GM18867 (cell line): Measurements from ENCODE around the gene CREB3L2.
"Not testable (repeated sequence)": the region's sequence is repeated elsewhere in the genome, so short reads cannot be mapped to it uniquely, and the experiment has no call there.

ENCODE experiments used
- ATAC-seq: cut with Tn5 transposase; IDR thresholded peaks from one replicate; pipeline ENCODE4 v1.9.1; 2021; ENCODE audit warnings: mild to moderate bottlenecking, moderate library complexity; ENCODE audit not compliant: unreplicated experiment

CREB3L2 gene

DNA sequence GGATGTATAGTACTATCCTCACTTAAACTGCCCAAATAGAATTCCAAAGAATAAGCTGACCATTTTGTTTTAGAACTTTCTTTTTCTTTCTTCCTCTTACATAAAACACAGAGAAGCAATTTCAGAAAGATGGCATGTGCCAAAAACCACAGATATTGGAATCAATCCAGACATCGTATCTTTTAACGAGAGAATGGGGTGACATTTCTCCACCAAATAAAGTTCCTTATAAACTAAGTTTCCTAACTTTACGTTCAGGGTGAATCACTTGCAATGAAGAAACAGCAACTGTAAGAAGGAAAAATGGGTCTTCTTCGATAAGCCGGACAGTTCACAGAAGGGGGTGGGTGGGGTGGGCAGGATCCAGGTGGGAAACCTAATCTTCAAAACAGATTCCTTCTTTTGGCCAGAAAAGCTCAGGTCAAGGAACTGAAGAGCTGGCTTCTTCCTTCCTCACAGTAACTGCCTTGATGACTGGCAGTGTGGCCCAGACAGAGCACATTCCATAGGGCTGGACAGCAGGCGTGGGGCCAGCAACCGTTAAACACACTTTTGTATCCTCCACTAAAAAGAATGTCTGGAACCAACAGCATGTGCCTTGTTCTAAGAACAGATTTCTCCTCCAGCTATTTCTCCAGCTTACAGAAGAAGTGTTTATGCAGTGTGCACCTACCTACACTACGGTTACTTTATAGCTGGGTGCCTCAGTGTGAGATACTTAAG, 31.5 kb downstream of the CREB3L2 start:
- no peak for ATAC-seq

DNA sequence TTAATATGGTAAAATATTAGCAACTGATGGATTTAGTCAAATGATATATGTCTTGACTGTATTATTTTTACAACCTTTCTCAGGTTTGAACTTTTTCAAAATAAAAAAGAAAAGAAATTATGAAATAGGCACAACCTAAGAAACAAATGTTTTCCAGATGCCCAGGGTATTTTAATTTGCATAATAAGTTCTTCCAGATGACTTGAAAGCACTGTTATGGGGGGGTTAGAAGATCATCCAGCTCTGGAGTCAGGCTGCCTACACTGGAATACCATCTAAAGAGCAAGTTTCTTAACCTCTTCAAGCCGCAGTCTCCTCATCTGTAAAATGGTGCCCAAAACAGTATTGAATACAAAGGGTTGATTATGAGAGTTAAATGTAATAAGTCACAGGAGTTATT, 32.1 kb downstream of the CREB3L2 start:
- ATAC-seq: no peak

DNA sequence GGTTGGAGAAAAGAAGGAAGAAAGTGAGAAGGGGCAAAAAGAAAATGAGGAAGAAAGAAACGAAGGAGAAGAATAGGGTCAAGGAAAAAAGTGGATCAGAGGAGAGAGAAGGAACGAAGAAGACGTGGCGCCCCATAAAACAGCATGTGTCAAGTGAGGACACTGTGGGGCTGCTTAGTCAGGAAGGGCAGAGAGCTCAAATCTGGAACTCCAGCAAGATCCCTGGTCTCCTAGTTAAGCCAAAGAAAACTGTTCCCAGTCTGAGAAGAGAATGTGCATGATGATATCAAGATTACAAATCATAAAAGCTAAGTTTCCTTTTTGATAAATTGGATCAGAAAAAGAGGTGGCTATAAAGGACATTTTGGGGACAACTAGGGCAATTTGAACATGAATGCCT, 33.0 kb downstream of the CREB3L2 start:
- no peak for ATAC-seq

DNA sequence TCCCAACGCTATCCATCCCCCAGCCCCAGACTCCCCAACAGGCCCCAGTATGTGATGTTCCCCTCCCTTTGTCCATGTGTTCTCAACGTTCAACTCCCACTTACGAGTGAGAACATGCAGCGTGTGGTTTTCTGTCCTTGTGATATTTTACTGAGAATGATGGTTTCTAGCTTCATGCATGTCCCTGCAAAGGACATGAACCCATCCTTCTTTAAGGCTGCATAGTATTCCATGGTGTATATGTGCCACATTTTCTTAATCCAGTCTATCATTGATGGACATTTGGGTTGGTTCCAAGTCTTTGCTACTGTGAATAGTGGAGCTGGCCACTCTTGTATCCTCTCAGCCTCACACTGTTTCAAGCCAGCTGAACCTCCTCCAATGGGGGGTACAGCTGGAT, 33.5 kb downstream of the CREB3L2 start:
- ATAC-seq: not testable (repeated sequence)

DNA sequence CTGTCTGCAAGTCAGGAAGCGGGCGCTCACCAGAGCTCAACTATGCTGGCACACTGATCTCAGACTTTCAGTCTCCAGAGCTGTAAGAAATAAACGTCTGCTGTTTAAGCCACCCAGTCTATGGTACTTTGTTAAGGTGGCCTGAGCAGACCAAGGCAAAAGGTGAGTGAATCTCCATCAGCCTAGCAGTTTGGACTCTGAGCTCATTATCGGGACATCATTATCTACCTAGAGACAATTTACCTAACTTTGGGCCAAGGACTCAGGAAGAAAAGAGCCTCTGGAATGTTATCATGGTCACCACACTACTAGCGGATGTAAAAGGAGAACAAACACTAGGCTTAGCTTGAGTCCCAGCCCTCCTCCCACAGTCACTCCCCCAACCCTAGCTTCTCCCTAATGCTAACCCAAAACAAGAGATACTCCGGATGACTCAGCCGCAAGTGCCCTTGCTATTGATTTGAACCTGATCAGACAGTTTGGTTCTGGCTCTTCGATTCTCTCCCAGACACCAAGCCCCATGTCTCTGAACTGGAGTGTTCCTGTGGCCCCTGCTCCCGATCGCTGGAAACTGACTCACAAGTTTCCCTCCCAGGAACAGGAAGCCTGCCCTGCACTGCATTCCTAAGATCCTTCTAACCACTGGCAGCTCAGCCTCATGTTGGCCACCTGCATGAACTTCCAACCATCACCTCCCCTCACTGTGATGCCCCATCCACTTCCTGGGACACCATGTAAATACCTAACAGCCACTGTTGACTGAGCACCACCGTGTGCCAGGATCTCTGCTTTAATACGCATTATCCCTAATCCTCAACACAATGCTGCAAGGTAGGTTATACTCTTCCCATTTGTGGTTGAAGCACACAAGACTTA, 34.5 kb downstream of the CREB3L2 start:
- no peak for ATAC-seq

DNA sequence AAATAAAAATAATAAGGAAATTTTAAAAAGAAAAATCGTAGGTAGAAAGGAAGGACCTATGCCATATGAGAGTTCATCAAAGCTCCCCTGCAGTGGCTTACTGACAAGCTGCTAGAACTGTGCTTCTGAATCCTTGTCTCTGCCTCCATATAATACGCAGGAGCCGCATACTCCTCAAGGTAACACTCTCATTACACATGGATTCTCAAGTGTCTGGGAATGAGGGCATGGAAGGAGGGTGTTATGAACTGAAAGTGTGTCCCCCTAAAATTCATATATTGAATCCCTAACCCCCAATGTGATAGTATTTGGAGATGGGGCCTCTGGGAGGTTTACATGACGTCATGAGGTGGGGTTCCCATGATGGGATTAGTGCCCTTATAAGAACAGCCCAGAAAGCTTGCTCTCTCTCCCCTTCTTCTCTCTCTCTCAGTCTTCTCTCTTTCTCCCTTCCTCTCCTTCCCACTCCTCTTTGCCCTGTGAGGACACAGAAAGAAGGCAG, 35.2 kb downstream of the CREB3L2 start:
- no peak for ATAC-seq

DNA sequence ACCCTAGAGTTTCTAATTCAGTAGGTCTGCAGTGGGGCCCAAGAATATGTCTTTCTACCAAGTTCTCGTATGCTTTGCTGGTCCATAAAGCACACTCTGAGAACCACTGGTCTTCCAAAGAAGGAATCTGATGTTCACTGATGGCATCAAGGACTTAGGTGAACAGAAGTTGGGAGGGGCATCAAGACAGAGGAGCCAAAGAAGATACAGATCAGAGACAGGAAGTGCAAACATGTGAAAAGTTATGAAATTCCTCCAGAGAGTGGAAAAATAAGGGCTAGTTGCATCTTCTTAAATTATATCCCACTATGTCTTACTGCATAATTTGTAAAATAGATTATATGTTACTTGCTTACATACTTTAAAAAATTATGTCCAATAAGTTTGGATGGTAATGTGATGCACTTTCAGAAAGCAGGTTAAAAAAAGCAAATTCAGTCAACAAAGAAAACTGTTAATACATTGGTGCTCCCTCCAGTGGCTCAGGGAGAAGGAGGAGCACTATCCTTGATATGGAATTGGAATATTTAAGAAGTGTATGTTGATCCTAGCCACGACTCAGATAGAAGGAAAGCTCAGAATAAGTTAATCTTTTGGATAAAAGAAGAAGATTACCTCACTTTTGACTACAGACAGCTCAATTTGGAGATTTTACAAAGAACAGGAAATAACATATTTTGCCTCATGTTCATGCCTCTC, 35.8 kb downstream of the CREB3L2 start:
- no peak for ATAC-seq

DNA sequence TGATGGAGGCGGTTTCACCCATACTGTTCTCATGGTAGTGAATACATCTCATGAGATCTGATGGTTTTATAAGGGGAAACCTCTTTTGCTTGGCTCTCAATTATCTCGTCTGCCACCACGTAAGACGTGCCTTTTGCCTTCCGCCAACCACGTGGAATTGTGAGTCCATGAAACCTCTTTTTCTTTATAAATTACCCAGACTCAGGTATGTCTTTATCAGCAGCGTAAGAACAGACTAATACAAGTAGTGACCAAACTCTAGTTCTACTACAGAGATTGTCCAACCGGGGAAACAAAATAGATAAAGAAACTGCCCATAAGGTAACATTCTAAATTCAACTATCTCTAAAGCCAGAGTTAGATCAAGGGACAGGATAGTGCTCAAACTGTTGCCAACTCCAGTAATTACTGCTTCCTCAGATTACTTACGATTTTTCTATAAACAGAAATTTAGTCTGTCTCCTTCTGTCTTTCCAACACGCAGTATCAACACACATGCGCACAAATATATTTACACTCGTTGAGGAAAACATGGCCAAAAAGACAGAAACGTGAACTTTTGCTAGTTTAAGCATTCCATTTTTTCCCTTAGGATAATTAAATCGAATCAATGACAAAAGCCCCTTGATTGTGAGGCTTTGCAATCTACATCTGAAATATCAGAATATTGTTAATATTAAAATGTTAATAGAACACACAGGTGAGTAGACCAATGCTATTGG, 36.9 kb downstream of the CREB3L2 start:
- ATAC-seq: no peak

DNA sequence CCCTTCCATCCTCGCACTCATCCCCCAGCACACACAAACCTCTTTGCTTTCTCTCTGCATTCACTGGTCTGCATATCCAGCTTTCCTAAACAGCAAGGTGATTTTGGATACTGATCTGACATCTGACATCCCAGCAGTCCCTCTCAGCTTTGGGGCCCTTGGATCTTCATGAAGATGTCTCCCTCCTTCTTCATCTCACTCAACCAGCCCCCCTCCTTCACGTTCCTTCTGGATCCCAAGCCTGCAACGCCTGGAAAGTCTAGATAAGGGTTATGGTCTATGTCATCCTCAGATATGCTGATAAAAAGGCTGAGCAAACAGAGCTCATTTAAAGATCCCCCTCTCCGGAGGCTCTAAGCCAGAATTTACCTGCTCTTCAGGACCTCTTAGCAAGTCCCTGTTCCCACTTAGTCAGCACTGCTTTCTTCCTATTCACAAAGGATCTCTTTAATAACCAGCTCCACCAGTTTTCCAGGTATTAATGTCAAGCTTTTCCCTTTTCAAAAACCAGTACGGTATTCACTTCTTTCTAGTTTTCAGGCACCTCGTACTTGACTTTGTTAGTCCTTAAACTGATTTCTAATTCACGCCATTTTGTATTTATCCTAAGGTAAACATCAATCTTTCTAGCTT, 38.9 kb downstream of the CREB3L2 start:
- no peak for ATAC-seq

DNA sequence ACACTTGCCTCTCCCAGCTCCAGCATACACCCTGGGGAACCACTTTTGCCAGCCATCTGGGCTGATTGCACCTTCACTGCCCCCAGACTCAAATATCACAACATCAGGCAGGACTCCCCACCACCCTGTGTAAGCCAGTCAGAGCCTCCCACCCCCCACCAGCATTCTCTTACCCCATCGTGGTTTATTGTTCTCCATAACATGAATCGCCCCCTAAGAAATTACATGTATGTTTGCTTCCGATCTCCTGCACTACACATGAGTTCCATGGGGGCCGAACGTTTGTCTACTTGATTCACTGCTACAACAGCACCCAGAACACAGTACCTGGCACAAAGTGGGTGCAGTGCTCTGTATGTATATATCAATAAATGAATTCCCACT, 39.4 kb downstream of the CREB3L2 start:
- ATAC-seq: no peak

DNA sequence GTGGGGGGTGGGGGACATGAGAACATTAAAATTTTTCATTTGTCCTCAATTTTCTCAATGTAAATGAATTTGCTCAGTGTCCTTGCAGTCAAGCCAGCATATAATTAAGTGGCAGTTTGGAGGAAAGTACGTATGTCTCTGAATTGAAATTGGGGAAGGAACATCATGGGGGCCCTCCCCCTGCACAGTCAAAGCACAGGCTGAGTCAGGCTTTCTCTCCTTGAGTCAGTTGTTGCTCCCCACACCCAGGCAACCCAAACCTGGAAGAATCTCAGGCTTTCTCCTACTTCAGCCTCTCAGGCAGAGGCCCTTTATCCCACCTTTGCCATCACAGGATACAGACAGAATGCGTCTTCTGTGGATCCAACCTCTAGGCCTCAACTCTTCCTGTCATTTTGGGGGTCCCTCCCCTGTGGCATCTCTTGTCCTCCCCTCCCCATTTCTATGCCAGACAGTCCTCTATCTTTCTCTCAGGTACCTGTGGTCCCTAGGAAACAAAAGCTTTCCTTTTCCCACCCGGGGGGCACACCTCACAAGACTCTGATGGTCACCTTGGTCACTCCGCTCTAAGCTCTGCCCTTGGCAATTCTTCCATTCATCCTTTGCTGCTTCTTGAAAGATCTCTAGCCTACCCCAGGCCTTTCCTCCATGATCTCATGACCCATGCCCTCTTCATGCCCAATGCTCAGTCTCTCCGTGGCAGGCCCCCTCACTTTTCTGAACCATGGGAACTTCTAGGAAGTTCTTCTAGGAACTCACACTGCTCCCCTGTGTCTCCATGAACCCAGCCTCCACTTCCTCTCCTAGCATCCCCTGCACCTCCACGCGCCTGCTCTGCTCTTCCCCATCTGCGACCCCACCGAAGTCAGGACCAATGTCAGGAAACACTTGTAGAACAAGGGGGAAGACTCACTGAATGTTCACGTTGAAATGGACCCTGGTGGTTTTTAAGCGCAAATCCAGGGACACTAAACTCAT, 40.4 kb downstream of the CREB3L2 start:
- no peak for ATAC-seq

DNA sequence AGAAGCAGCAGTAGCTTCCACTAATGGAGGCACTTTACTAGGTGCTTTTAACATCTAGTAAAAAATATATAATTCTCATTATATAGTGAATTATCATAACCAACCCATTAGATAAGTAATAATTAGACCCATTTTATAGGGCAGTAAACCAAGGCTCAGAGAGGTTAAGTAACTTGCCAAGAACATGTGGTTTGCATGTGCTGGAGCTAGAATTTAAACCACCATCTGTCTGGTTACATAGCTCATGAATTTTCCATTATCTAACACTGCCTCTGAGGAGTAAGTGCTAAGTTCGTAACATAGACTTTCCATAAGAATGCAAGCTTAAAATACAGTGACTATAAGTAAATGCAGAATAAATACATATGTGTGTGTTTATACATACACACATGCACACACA, 41.9 kb downstream of the CREB3L2 start:
- ATAC-seq: no peak

DNA sequence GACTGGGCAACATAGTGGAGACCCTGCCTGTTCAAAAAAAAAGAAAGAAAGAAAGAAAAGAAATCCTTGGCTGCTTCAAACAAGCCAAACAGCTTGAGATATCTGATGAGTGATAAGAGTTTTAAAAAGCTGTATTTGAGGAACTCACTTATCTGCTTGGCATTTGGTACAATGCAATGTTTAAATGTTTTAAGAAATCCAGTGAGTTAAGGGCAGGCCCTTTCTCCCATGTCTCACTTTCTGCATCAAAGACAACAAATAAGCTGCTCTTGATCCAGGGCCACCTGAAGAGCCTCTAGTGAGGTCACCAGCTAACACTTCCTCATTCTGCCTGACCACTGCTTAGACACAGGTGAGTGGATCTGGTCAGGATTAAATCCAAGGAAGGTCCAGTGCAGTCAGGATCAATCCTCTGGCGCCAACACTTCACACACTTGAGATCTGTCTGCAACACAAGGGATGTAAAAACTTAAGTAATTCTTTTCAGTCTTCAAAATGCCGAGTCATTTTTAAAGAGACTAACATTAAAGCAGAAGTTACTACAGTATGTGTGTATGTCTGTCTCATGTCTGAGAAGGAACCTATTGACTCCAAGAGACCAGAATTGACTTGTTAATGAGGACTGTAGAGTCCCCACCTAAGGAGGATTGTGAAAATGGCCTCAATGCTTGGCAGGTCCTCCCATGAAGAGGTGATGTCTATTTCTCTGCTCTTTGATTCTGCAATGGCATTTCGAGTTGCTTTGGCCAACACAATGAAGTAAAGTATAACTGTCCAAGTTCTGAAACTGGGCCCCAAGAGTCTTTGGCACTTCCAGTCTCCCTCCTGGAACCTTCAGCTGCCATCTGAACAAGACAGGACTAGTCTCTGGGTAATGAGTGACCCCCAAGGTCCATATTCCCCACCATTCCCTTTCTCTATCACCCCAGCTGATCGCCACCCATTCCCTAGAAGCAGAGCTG, 43.1 kb downstream of the CREB3L2 start:
- peak; percentile 37 for ATAC-seq

DNA sequence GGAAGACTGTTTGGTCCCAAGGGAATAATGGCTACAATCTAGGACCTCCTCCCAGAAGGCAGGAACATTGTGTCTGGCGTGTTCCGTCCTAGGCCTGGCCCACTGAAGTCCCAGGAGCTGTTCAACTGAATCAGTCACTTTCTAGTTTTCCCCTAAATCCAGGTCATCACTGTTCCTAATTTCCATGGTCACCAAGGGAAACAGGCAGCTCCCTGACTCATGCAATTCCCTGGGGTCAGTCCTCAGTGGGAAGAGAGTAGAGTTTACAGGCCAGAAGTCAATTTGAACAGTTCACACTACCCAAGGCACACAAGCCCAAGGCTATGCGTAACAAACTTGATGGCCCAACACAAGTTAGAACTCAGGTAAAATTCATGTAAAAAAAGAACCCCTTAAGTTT, 44.0 kb downstream of the CREB3L2 start:
- no peak for ATAC-seq

DNA sequence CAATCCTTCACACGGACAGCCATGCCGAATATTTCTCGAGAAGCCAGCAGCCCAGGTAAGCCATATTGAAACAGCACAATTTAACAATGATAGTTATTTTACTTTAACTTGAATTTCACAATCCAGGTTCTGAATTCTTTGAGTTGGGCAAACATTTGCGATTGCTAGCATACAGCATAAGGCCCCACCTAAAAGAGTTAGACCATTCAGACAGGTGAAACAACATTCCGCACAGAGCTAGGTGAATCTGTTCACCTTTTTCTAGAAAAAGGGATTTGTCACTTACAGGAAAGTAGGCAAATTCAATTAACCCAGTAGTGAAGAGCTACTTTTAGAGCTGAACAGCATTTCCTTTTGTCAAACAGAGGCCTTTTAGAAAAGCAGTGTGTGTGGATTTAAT, 45.3 kb downstream of the CREB3L2 start:
- no peak for ATAC-seq

DNA sequence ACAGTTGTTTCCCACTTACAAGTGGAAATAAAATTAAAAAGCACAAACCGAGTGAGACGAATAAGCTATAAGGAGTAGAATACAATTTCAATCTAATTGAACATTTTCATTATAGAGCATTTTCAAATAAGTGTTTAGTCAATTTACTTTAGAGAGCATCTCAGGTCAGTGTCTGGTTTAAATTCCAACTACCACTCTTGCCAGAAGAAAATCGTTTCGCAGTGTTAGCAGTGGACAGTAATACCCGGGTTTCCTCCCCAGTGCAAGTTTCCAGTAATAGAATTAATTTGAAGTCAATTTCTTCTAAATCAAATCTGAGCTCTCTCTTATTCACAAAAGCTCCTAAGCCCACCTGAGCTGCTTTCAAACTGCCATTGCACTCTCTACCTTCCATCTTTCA, 45.7 kb downstream of the CREB3L2 start:
- no peak for ATAC-seq

DNA sequence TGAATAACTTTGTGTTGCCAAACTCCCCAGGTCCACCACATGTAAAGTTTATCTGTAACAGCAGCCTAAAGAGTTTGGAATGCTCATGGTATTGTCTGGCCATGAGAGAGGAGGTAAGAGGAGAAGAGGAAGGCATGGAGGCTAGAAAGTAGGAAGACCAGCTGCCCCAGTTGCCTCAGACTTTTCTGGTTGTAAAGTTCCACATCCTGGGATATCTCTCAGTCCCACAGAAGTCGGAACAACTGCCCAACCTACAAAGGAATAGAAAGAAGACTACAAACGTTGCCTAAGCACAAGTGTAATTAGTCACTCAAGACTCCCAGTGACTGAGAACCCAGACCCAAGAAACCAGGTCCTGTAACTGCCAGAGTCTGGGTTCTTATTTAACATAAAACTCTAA, 47.3 kb downstream of the CREB3L2 start:
- no peak for ATAC-seq
